HG03159 (cell line): Measurements from ENCODE around the gene PIP.
"Not testable (repeated sequence)": the region's sequence is repeated elsewhere in the genome, so short reads cannot be mapped to it uniquely, and the experiment has no call there.

ENCODE experiments used
- ATAC-seq: cut with Tn5 transposase; IDR thresholded peaks from one replicate; pipeline ENCODE4 v1.9.1; 2021; ENCODE audit warnings: mild to moderate bottlenecking, moderate library complexity; ENCODE audit not compliant: unreplicated experiment

Gene PIP

GRCh38 chr7:143176128-143176527 is 44.3 kb downstream of the PIP start:
- no peak for ATAC-seq

GRCh38 chr7:143177374-143178119 is 45.7 kb downstream of the PIP start:
- no peak for ATAC-seq

GRCh38 chr7:143180771-143181170 is 48.9 kb downstream of the PIP start:
- ATAC-seq, result not testable (repeated sequence)

- no peak for ATAC-seq
Observed at GRCh38 chr7:143181349-143181748, 49.5 kb downstream of the PIP start.

- no peak for ATAC-seq
Observed at GRCh38 chr7:143183024-143183423, 51.1 kb downstream of the PIP start, which contains the start of gene TAS2R39. TAS2R39 (plus strand) TSS chr7:143183419; CDS start chr7:143183419, 0 bp downstream.

GRCh38 chr7:143185551-143185950 is 53.7 kb downstream of the PIP start:
- no peak for ATAC-seq

GRCh38 chr7:143188994-143189393 is 57.1 kb downstream of the PIP start:
- no peak for ATAC-seq
